Islet of Langerhans (tissue), 1 donor: ENCODE data around the gene FEM1B.

Experiments used
- FAIRE-seq: peaks from one replicate; lab custom pipeline; 2011; peaks lifted over from hg19 to GRCh38; lab: Jason Lieb, UNC

Gene FEM1B

GRCh38 chr15:68285259-68285980, 7.9 kb downstream of the FEM1B start:
- FAIRE-seq = no peak

- FAIRE-seq = no peak
These were observed 8.7 kb downstream of the FEM1B start for GRCh38 chr15:68286256-68286655.

- no peak for FAIRE-seq
These were observed 11.5 kb downstream of the FEM1B start for GRCh38 chr15:68289057-68289456.

GRCh38 chr15:68289621-68290352, 12.2 kb downstream of the FEM1B start:
- no peak for FAIRE-seq

- FAIRE-seq = no peak
These were observed 13.2 kb downstream of the FEM1B start for GRCh38 chr15:68290715-68291114.

- FAIRE-seq = peak; percentile 21
These were observed 14.7 kb downstream of the FEM1B start for GRCh38 chr15:68292157-68292781.

- FAIRE-seq = no peak
These were observed 15.4 kb downstream of the FEM1B start for GRCh38 chr15:68292967-68293366.

- FAIRE-seq = no peak
These were observed 17.7 kb downstream of the FEM1B start for GRCh38 chr15:68295014-68295805.

GRCh38 chr15:68298336-68298735, 20.8 kb downstream of the FEM1B start:
- FAIRE-seq = no peak

GRCh38 chr15:68298882-68299381, 21.4 kb downstream of the FEM1B start:
- FAIRE-seq = no peak

- FAIRE-seq = no peak
These were observed 21.9 kb downstream of the FEM1B start for GRCh38 chr15:68299436-68299835.

- FAIRE-seq = no peak
These were observed 22.8 kb downstream of the FEM1B start for GRCh38 chr15:68300115-68300940.

- no peak for FAIRE-seq
These were observed 23.8 kb downstream of the FEM1B start for GRCh38 chr15:68301301-68301700.

- no peak for FAIRE-seq
These were observed 25.2 kb downstream of the FEM1B start for GRCh38 chr15:68302729-68303128.

GRCh38 chr15:68303134-68303533, 25.6 kb downstream of the FEM1B start:
- FAIRE-seq = no peak

- FAIRE-seq = no peak
These were observed 26.3 kb downstream of the FEM1B start for GRCh38 chr15:68303560-68304436.

- no peak for FAIRE-seq
These were observed 27.2 kb downstream of the FEM1B start for GRCh38 chr15:68304589-68305337.

GRCh38 chr15:68305420-68305871, 27.9 kb downstream of the FEM1B start:
- FAIRE-seq = no peak

GRCh38 chr15:68307131-68307928, 29.8 kb downstream of the FEM1B start:
- FAIRE-seq = no peak
